ENCODE data around the gene ATOSB.

GRCh38 chr9:35075358-35075757 is 40.3 kb downstream of the ATOSB start:
- TF ChIP-seq CTCF (conservative IDR thresholded peaks at IDR 0.05; ENCODE audit: low read length) (no peak), EZH2phosphoT487 (IDR thresholded peaks at IDR 0.05; ENCODE audit: borderline replicate concordance) (no peak)

Data from Loucy (cell line).